ENCODE measurements around the gene C16orf86.

C16orf86 gene

DNA sequence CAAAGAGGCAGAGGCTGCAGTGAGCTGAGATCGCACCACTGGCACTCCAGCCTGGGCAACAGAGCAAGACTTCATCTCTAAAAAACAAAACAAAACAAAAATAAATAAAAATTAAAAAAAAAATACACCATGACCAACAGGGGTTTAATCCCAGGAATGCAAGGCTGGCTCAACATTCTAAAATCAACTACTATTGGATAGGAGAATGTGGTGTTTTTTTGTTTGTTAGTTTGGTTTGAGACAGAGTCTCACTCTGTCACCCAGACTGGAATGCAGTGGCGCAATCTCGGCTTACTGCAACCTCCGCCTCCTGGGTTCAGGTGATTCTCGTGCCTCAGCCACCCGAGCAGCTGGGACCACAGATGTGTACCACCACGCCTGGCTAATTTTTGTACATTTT is 32.7 kb downstream of the C16orf86 start:
- no peak for FAIRE-seq

DNA sequence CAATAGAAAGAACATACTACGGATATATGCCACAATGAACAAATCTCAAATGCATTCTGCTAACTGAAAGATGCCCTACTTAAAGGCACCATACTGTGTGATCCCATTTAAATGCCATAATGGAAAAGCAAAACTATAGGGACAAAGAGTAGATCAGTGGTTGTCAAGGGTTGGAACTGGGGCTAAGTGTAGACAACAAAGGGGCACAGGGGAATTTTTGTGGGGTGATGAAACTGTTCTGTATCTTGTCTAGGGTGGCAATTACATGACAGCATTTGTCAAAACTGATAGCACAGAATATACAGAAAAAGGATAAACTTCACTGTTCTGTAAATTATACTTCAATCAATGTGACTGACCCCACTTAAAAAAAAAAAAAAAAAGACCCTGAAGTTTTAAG is 34.8 kb downstream of the C16orf86 start:
- no peak for FAIRE-seq

DNA sequence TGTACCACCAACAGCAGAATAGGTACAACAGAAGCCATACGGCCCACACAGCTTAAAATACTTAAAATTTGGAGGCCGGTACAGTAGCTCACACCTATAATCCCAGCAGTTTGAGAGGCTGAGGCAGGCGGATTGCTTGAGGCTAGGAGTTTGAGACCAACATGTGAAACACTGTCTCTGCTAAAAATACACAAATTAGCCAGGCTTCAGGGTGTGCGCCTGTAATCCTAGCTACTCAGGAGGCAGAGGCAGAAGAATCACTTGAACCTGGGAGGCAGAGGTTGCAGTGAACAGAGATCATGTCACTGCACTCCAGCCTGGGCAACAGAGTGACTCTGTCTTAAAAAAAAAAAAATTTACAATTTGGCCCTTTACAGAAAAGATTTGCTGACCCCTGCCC is 35.5 kb downstream of the C16orf86 start:
- FAIRE-seq, result no peak

DNA sequence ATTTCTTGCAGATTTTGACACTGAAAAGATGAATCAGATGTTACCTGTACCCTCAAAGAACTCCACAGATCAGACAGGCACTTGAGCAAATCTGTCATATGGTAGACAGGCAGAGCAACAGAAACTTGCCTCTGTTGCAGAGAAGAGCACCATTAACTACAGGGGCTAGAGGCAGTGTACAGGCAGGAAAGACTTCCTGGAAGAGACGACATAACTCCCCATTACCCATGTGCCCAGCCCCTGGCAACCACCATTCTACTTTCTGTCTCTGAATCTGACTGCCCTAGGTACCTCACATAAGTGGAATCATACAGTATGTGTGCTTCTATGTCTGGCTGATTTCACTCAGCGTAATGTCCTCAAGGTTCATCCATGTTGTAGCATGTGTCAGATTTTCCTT is 37.0 kb downstream of the C16orf86 start:
- no peak for FAIRE-seq

DNA sequence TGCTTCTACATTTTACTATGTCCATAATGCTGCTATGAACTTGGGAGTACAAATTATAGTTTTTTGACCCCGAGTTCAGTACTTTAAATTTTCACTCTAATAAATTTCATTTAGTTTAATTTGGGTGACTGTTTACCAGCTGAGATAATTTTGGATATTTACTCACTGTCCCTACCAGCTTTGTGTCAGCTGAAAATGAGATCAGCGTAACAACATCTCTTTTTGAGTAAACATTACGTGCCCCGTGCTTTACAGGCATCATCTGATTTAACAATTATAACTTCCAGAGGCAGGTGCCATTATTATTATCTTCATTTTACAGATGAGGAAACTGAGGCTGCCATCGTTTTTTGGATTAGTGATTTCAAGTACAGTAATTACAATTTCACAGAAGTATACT is 37.5 kb downstream of the C16orf86 start:
- FAIRE-seq, result no peak

DNA sequence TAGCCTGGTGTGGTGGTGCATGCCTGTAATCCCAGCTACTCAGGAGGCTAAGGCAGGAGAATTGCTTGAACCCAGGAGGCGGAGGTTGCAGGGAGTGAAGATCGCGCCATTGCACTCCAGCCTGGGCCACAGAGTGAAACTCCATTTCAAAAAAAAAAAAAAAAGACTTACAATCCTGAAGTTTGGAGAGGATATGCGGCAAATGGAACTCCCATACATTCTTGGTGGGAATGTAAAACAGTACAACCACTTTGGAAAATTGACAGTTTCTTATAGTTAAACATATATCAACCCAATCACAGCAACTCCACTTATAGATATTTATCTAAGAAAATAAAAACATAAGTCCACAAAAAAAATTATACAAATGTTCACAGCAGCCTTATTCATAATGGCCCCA is 40.6 kb downstream of the C16orf86 start:
- no peak for FAIRE-seq

DNA sequence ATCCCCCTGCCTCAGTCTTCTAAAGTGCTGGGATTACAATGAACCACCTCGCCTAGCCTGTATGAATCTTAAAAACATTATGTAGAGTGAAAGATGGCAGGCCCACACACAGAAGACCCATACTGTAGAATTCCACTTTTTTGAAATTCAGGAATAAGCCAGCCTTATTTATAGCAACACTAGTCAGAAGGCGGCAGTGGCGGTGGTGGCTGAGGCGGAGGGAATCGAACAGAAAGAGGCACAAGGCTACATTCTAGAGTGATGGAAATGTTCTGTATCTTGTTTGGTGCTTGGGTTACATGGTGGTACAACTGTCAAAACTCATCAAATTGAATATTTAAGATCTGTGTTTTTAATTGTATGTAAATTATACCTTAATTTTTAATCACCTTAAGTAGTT is 41.2 kb downstream of the C16orf86 start:
- FAIRE-seq, result no peak

DNA sequence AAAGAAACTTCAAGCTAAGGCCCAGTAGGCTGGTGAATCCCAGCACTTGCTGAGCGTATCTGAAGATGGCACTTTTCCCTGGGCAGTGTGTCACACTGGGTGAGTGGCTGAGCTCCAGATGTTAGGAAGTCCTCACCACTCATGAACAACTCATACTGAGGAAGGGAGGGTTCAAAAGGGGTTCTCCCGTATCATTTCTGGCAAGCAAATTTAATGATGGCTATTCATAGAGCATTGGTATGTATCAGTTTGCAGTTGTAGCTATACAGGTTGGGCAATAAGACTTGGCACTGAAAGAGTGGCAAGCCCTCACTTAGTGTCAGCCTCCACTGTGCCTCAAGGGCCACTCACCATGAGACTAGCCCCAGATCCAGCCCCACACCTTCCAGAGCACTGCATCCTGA is 41.8 kb downstream of the C16orf86 start:
- FAIRE-seq, result no peak

DNA sequence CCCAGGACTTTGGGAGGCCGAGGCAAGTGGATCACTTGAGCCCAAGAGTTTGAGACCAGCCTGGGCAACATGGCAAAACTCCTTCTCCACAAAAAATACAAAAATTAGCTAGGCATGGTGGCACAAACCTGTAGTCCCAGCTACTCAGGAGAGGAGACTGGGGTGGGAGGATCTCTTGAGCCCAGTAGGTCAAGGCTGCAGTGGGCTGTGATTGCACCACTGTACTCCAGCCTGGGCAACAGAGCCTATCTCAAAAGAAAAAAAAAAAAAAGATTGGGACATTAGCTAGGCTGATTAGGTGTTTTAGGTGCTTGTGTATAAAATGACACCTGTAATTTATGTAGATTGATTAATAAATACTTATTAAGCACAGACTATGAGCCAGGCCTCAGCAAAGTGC is 42.4 kb downstream of the C16orf86 start:
- no peak for FAIRE-seq

DNA sequence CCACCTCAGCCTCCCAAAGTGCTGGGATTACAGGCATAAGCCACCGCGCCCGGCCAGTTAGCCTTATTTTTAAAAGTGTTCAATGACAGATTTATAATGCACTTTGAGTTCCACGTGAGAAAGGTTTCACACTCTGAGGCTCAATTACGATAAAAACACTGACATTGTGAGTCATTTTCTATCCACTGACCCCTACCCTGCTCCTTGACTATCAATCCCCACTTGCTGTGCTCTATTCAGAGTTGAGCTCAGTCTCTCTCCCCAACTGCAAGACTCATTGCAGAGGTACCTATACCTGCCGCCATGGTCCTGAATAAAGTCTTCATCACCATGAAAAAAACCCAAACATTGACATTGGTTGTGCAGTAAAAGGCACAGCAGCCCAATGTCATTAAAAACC is 44.0 kb downstream of the C16orf86 start:
- FAIRE-seq, result no peak

DNA sequence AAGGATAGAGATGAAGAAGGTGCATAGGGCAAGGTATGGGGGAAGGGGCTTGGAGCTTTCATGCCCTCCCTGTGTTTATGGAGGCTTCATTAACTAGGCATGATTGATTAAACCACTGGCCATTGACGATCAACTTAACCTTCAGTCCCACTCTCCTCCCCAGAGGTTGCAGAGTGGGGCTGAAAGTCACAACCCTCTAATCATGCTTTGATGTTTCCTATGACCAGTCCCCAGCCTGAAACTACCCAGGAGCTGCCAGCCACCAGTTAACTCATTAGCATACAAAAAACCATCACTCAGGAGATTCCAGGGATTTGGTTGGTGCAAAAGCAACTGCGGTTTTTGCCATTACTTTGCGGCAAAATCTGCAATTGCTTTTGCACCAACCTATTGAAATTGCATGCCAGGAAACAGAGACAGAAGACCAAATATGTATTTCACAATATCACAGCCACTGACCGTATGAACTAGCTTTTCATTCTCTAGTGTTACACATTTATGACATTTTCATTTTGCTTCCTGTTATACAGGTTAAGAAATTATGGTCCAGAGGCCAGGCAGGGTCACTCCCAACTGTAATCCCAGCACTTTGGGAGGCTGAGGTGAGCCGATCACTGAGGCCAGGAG is 47.1 kb downstream of the C16orf86 start:
- no peak for FAIRE-seq

DNA sequence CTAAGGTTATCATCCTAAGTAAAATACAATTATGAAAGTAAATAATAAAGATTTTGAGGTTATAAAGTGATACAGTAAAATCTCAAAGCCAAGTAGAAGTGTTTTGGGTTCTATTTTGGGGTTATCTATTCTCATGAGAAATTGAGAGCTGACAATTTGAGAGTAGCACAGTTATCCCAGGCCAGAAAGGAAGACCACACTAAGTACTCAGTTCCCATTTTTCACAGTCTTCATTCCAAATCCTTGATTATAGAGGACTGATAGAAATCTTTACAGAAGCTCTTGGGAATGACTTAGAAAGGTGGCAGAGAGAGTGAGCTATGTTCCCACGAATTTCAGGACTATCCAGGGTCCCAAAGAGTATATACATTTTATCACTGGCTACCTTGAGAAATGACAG is 47.9 kb downstream of the C16orf86 start:
- no peak for FAIRE-seq

DNA sequence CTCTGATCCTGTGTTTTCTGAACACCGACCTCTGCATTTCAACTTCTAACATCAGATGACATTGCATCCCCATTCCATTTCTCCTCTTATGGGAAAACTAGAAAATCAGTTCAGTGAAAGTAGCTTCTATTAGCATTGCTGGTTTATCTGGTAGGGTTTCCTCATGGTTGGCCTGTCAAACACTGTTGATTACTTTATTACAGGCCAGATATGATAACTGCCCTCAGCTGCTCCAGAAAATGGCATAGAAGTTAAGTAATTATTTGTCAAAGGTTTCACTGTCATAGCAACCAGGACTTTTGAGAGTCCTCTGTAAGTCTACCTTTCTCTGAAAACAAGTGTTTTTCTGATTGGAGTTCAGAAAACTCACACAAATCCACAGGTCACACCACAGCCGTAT is 49.5 kb downstream of the C16orf86 start:
- FAIRE-seq, result no peak
